Lung (tissue), 12 donors: ENCODE results near the gene PLIN4. TPM values are rescaled to one million over a fixed set of nuclear protein-coding genes. Genes with fewer than 3 reads are reported as not detected.
A peak's percentile ranks its signal among the peaks of the same experiment; 100 is the strongest.

ENCODE experiments used
- ATAC-seq: fragments of 200-7000 bp; cut with Tn5 transposase; one replicate; pipeline ENCODE4 v1.9.1; 2020; ENCODE audit warnings: moderate number of reproducible peaks; ENCODE audit not compliant: insufficient read depth, low FRiP score
- DNase-seq, 3 donors: peaks; one replicate each; pipeline ENCODE4 v3.0.0-alpha.2; 2013 to 2017
- H3K27ac ChIP-seq, 2 donors: one replicate each; pipeline ENCODE4 v1.5.1; 2013; ENCODE audit warnings: mild to moderate bottlenecking in 2 of 2, moderate library complexity in 2 of 2, control low read depth in 1 of 2, inconsistent platforms in 1 of 2, low read depth in 1 of 2, low read length in 1 of 2
- H3K27me3 ChIP-seq, 3 donors: one replicate each; pipeline ENCODE4 v1.5.1; 2013; ENCODE audit warnings: low read length in 2 of 3; ENCODE audit not compliant: control insufficient read depth in 3 of 3, insufficient read depth in 3 of 3
- H3K36me3 ChIP-seq, 4 donors: one replicate each; pipeline ENCODE4 v1.5.1; 2013; ENCODE audit warnings: low read length in 4 of 4, mild to moderate bottlenecking in 1 of 4, moderate library complexity in 1 of 4; ENCODE audit not compliant: control insufficient read depth in 4 of 4, insufficient read depth in 4 of 4
- H3K4me1 ChIP-seq, 5 donors: one replicate each; pipeline ENCODE4 v1.5.1; 2013; ENCODE audit warnings: low read length in 5 of 5, mild to moderate bottlenecking in 2 of 5, moderate library complexity in 1 of 5; ENCODE audit not compliant: control insufficient read depth in 5 of 5, insufficient read depth in 5 of 5
- H3K4me3 ChIP-seq: one replicate; pipeline ENCODE4 v1.5.1; 2013; ENCODE audit warnings: mild to moderate bottlenecking, control low read depth, moderate library complexity
- H3K9ac ChIP-seq, 2 donors: one replicate each; pipeline ENCODE4 v1.5.1; 2013; ENCODE audit warnings: low read length in 2 of 2, control low read depth in 1 of 2; ENCODE audit not compliant: insufficient read depth in 1 of 2
- H3K9me3 ChIP-seq, 4 donors: one replicate each; pipeline ENCODE4 v1.5.1; 2013; ENCODE audit warnings: low read length in 3 of 4, mild to moderate bottlenecking in 1 of 4, moderate library complexity in 1 of 4; ENCODE audit not compliant: control insufficient read depth in 4 of 4, insufficient read depth in 3 of 4
- WGBS, 2 donors: extraction: QIAGEN DNeasy Blood & Tissue Kit; methylation state at CpG; one replicate each; pipeline ENCODE4 v1.1.7; 2013; 5-methylcytosine and 5-hydroxymethylcytosine counted together
- polyA plus RNA-seq, 2 donors: library from polyadenylated mRNA; stranded (reverse); fragments of 200-250 nt; gene quantifications; one replicate each; pipeline ENCODE4 v1.2.1, GENCODE V29; 2013
- total RNA-seq, 2 donors: library from RNA; depleted of rRNA in 1 of 2; stranded (reverse); fragments of >200 nt in 1 of 2; gene quantifications; one replicate each; pipeline ENCODE4 v1.2.1, GENCODE V29; 2014 to 2021
- TF ChIP-seq, protein P1 (sequence below): IDR thresholded peaks from 2 replicates; pipeline ENCODE4 v1.5.1; 2012; ENCODE audit warnings: mild to moderate bottlenecking; ENCODE audit errors: control extremely low read depth, extremely low read depth
- donor health status: control.
- donor health status: control.
- donor health status: Bipolar disorder and iron deficiency.
- donor health status: healthy.
- donor health status: DM: yes; HTN: yes; CAD: no.

Gene PLIN4
- total and polyA plus RNA-seq, 4 donors = 0.85 to 5.0 (median 3.8) TPM

DNA sequence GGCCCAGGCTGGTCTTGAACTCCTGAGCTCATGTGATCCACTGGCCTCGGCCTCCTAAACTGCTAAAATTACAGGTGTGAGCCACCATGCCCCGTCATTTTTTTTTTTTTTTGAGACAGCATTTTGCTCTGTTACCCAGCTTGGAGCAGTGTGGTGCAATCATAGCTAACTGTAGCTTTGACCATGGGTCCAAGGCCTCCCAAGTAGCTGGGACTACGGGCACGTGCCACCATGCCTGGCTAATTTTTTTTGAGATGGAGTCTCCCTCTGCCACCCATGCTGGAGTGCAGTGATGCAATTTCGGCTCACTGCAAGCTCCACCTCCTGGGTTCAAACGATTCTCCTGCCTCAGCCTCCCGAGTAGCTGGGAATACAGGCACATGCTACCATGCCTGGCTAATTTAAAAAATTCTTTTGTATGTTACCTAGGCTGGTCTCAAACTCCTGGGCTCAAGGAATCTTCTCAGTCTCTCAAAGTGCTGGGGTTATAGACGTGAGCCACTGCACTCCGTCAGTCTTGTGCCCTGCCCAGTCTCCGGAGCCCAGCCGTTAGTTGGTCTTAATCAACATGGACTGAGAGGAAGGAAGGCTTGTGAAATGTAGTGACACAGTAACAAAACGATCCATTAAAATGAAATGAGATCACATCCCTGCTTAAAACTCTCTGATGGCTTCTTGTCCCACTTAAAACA is 23.0 kb upstream of the PLIN4 start:
- no peak for ATAC-seq
- Histone ChIP-seq H3K36me3 (peaks cover 0 to 8% (median 0%) of the 10 kb centered on the region in 4 donors), H3K27me3 (no peaks in the 10 kb centered on the region), H3K4me3 (no peak overlapping the region), H3K4me1 (peaks cover 0 to 5% (median 0%) of the 10 kb centered on the region in 5 donors), H3K9ac (no peak overlapping the region), H3K27ac (no peak overlapping the region), H3K9me3 (peaks cover 0 to 3% (median 2%) of the 10 kb centered on the region in 4 donors)
- DNase-seq = no peak
- WGBS, 2 donors = 35 to 60% methylated on average over 12 of the region's 12 CpGs
- TF ChIP-seq, protein P1, sequence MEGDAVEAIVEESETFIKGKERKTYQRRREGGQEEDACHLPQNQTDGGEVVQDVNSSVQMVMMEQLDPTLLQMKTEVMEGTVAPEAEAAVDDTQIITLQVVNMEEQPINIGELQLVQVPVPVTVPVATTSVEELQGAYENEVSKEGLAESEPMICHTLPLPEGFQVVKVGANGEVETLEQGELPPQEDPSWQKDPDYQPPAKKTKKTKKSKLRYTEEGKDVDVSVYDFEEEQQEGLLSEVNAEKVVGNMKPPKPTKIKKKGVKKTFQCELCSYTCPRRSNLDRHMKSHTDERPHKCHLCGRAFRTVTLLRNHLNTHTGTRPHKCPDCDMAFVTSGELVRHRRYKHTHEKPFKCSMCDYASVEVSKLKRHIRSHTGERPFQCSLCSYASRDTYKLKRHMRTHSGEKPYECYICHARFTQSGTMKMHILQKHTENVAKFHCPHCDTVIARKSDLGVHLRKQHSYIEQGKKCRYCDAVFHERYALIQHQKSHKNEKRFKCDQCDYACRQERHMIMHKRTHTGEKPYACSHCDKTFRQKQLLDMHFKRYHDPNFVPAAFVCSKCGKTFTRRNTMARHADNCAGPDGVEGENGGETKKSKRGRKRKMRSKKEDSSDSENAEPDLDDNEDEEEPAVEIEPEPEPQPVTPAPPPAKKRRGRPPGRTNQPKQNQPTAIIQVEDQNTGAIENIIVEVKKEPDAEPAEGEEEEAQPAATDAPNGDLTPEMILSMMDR = no peak

DNA sequence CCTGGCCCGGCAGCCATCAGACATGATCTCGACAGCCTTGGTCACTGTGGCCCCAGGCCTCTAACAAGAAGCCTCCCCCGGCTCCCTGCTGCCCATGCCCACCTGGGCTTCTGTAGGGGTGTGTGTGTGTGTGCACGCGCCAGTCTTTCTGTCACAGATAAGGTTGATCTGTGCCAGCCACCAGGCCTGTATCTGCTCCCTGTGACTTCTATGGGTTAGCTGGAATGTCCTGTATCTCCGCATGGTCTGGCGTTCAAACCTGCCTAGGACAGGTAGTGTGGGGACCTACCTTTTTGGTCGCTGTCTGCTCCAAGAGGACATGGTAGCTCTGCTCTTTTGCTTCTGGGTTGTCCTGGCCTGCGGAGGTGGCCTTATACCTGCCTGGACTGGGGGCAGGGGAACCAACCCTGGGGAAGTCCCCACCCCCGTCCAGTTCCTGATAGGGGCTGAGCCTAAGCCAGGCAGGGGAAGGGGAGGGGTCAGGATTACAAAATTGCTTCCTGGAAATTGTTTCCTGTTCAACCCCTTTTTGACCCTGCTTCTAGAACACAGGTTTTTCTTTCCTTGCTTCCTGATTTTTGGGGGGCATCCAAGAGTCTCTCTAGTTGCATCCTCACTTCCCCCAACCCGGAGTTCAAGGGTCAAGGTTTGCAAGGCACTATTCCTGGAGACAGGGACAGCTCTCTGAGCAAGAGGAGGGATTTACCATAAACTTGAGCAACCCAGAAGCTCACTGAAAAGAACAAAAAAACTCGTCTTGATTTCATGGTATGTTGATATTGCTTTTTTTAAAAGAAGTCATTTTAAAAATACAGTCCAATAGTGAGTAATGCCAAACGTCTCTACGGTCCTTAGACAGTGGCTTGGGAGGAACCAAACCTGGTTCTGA is 21.7 kb upstream of the PLIN4 start, which contains the start of gene LRG1:
Gene LRG1, minus strand, starts transcription at position 344 of the 889 bp plus-strand sequence. Its CDS starts 23 bp downstream, at position 321.
- peak within 1 kb of the TSS in 1 of 2 donors; percentile 70 for H3K27ac ChIP-seq
- H3K36me3 ChIP-seq = peaks cover 0 to 8% (median 0%) of the 10 kb centered on the region in 4 donors

DNA sequence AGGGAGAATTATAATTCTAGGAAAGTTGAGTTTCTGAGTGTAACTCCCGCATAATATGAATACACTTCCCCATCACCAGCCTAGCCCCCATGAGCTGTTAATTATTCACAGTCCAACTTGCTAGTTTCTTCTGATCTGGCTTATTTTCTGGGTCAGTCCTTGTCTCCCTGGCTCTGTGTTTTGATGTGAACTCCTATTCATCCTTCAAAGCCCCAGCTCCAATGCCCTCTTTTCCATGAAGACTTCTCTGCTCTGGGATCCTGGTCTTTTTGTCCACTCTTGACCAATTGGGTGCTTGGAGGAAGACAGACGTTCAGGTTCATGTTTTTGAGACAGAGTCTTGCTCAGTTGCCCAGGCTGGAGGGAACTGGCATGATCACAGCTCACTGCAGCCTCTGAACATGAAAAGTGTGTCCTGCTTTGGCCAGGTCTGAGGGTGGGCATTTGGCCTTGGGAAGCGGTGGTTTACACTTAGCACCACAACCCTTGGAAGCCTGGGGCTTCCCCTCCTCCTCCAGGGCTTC is 20.9 kb upstream of the PLIN4 start:
- H3K9ac ChIP-seq = no peak overlapping the region
- TF ChIP-seq, protein P1 = no peak
- H3K27me3 ChIP-seq = peaks cover 0 to 2% (median 0%) of the 10 kb centered on the region in 3 donors
- peak overlapping the region in 1 of 2 donors; percentile 62 for H3K27ac ChIP-seq
- peak overlapping the region; percentile 6 for H3K4me3 ChIP-seq
- H3K9me3 ChIP-seq = peaks cover 0 to 5% (median 2%) of the 10 kb centered on the region in 4 donors
- DNase-seq (no peak), ATAC-seq (no peak)
- H3K4me1 ChIP-seq = peaks cover 0 to 5% (median 0%) of the 10 kb centered on the region in 5 donors
- peaks cover 0 to 7% (median 0%) of the 10 kb centered on the region in 4 donors for H3K36me3 ChIP-seq
- WGBS, 2 donors = 61 to 73% methylated on average over 3 of the region's 3 CpGs

More for the DNA sequence above, 21.7 kb upstream of the PLIN4 start, which contains the start of gene LRG1:
- peak within 1 kb of the TSS; percentile 6 for H3K4me3 ChIP-seq
- DNase-seq = peak in 2 of 3 donors; percentile 35 to 41
- H3K27me3 ChIP-seq = peaks cover 0 to 2% (median 0%) of the 10 kb centered on the region in 3 donors
- peaks cover 0 to 5% (median 0%) of the 10 kb centered on the region in 5 donors for H3K4me1 ChIP-seq
- peak; percentile 58 for ATAC-seq
- H3K9me3 ChIP-seq = peaks cover 0 to 3% (median 2%) of the 10 kb centered on the region in 4 donors
- H3K9ac ChIP-seq = no peak within 1 kb of the TSS
- WGBS, 2 donors = 30 to 32% methylated on average over 13 to 14 of the region's 14 CpGs
- TF ChIP-seq, protein P1 = no peak
